ENCODE data around the gene CYP8B1. TPM values are rescaled to one million over a fixed set of nuclear protein-coding genes. Genes with fewer than 3 reads are reported as not detected.

Gene CYP8B1
- total and polyA plus RNA-seq, 5 donors from 2014 or later: not detected

DNA sequence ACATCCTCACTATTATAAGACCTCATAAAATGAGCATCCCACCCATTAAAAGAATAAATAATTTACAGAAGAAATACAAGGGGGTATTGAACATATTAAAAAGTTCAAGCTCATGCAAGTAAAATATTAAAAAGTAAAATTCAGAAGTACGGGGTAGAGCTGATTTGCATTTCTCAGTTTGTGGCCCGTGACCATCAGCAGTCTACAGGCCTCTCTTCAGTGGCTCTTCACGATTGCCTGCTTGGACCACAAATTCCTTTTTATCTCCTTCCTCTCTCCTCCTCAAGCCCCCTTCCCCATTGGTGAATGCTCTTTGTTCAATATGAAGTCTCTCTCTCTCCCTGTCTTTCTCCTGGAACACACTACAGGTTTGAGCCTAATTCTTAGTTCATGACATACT lies 19.1 kb downstream of the CYP8B1 start:
- Mint-ChIP-seq H3K4me1 (no peaks in the 10 kb centered on the region), H3K27me3 (peaks cover 43% of the 10 kb centered on the region), H3K36me3 (peaks cover 5% of the 10 kb centered on the region), H3K9me3 (peaks cover 0 to 3% (median 0%) of the 10 kb centered on the region in 7 donors), H3K27ac (no peak overlapping the region), H3K4me3 (no peak overlapping the region)
- ATAC-seq (ENCODE audit: low read depth in 2 of 2): no peak
- Histone ChIP-seq H3K4me1 (ENCODE audit: control insufficient read depth, insufficient read depth, low read length, poor library complexity, severe bottlenecking) (no peaks in the 10 kb centered on the region), H3K4me3 (ENCODE audit: low read depth, low read length) (no peak overlapping the region), H3K27me3 (ENCODE audit: control insufficient read depth, insufficient read depth, low read length) (no peaks in the 10 kb centered on the region), H3K36me3 (ENCODE audit: control insufficient read depth, insufficient read depth, low read length) (no peaks in the 10 kb centered on the region), H3K27ac (ENCODE audit: insufficient read depth, low read length, poor library complexity, severe bottlenecking) (no peak overlapping the region), H3K9me3 (ENCODE audit: control insufficient read depth in 2 of 2, low read length in 2 of 2) (no peaks in the 10 kb centered on the region)
- DNase-seq: no peak

GRCh38 chr3:42855547-42856380 lies 19.9 kb downstream of the CYP8B1 start:
- Mint-ChIP-seq H3K9me3 (peaks cover 0 to 2% (median 0%) of the 10 kb centered on the region in 7 donors), H3K4me3 (no peak overlapping the region), H3K27ac (no peak overlapping the region), H3K27me3 (peaks cover 37% of the 10 kb centered on the region), H3K36me3 (peaks cover 5% of the 10 kb centered on the region), H3K4me1 (no peaks in the 10 kb centered on the region)
- ATAC-seq (ENCODE audit: low read depth in 2 of 2): no peak
- DNase-seq: no peak
- Histone ChIP-seq H3K36me3 (ENCODE audit: control insufficient read depth, insufficient read depth, low read length) (no peaks in the 10 kb centered on the region), H3K27ac (ENCODE audit: insufficient read depth, low read length, poor library complexity, severe bottlenecking) (no peak overlapping the region), H3K9me3 (ENCODE audit: control insufficient read depth in 2 of 2, low read length in 2 of 2) (no peaks in the 10 kb centered on the region), H3K27me3 (ENCODE audit: control insufficient read depth, insufficient read depth, low read length) (no peaks in the 10 kb centered on the region), H3K4me3 (ENCODE audit: low read depth, low read length) (no peak overlapping the region), H3K4me1 (ENCODE audit: control insufficient read depth, insufficient read depth, low read length, poor library complexity, severe bottlenecking) (no peaks in the 10 kb centered on the region)

DNA sequence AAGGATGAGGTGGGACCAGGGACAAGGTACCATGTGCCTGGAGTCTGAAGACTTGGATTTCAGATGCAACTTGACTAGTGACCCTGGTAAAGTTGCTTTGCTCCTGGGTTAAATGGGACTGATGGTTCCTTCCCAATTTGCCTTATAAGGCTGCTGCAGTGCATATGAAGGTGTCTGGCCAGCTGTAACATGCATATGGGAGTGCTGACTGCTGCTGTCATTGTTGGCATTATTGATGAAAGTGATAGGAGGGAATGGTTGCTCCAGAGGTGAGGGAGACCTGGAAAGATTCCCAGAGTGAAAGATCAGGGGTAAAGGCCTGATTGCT lies 20.5 kb downstream of the CYP8B1 start:
- Mint-ChIP-seq H3K9me3 (peaks cover 0 to 2% (median 0%) of the 10 kb centered on the region in 7 donors), H3K27me3 (peaks cover 32% of the 10 kb centered on the region), H3K4me3 (no peak overlapping the region), H3K4me1 (no peaks in the 10 kb centered on the region), H3K36me3 (peaks cover 5% of the 10 kb centered on the region), H3K27ac (no peak overlapping the region)
- Histone ChIP-seq H3K4me1 (ENCODE audit: control insufficient read depth, insufficient read depth, low read length, poor library complexity, severe bottlenecking) (no peaks in the 10 kb centered on the region), H3K27me3 (ENCODE audit: control insufficient read depth, insufficient read depth, low read length) (no peaks in the 10 kb centered on the region), H3K4me3 (ENCODE audit: low read depth, low read length) (no peak overlapping the region), H3K36me3 (ENCODE audit: control insufficient read depth, insufficient read depth, low read length) (no peaks in the 10 kb centered on the region), H3K27ac (ENCODE audit: insufficient read depth, low read length, poor library complexity, severe bottlenecking) (no peak overlapping the region), H3K9me3 (ENCODE audit: control insufficient read depth in 2 of 2, low read length in 2 of 2) (no peaks in the 10 kb centered on the region)
- ATAC-seq (ENCODE audit: low read depth in 2 of 2) (no peak), DNase-seq (no peak)

DNA sequence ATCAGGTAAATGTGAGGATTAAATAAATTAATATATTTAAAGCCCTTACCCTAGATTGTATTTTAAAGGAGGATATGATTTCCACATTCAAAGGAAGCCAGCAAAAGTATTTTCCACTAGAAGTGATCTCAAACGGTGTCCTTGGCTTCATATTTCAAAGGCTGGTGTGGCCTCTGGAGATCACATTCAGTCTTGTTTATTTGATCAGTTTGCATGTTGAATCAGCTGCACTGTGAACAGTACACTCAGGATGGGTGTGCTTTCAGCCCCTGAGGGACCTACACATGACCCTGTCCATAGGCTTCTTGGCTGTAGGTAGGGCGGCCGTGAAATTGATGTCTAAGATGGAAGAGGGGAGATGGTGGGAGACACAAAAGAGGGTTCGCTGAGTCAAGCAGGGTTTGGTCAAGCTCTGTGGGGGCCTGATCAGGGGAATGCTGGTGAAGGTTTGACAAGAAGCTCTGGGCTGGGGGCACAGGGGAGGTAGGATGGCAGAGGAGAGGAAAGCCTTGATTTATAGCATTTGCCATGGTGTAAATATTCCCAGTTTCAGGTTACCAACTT lies 21.9 kb downstream of the CYP8B1 start:
- no peaks in the 10 kb centered on the region for H3K27me3 ChIP-seq (ENCODE audit: control insufficient read depth, insufficient read depth, low read length)
- H3K4me3 ChIP-seq (ENCODE audit: low read depth, low read length): no peak overlapping the region
- Mint-ChIP-seq H3K4me3 (no peak overlapping the region), H3K36me3 (peaks cover 5% of the 10 kb centered on the region), H3K4me1 (no peaks in the 10 kb centered on the region), H3K9me3 (peaks cover 0 to 2% (median 0%) of the 10 kb centered on the region in 7 donors), H3K27me3 (peaks cover 23% of the 10 kb centered on the region), H3K27ac (no peak overlapping the region)
- no peak overlapping the region for H3K27ac ChIP-seq (ENCODE audit: insufficient read depth, low read length, poor library complexity, severe bottlenecking)
- no peak for ATAC-seq (ENCODE audit: low read depth in 2 of 2)
- H3K36me3 ChIP-seq (ENCODE audit: control insufficient read depth, insufficient read depth, low read length): no peaks in the 10 kb centered on the region
- H3K9me3 ChIP-seq (ENCODE audit: control insufficient read depth in 2 of 2, low read length in 2 of 2): no peaks in the 10 kb centered on the region
- DNase-seq: no peak
- no peaks in the 10 kb centered on the region for H3K4me1 ChIP-seq (ENCODE audit: control insufficient read depth, insufficient read depth, low read length, poor library complexity, severe bottlenecking)

DNA sequence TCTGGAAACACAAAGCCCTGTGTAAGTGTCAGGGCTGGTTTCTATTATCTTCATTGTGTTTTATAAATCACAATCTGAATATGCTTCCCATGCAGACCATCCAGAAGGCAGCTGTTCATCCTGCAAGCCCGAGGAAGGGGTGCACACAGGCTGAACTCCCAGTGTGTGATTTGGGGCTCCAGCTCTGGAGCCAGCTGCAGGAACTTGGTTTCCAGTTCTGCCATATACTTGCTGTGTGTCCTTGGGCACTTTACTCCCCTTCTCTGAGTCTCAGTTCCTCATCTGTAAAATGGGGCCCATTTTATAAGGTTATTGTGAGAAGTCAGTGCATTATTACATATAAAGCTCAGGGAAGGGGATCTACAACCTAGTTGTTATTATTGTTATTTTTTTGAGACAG lies 22.6 kb downstream of the CYP8B1 start:
- H3K27me3 ChIP-seq (ENCODE audit: control insufficient read depth, insufficient read depth, low read length): no peaks in the 10 kb centered on the region
- H3K9me3 Mint-ChIP-seq: no peaks in the 10 kb centered on the region

DNA sequence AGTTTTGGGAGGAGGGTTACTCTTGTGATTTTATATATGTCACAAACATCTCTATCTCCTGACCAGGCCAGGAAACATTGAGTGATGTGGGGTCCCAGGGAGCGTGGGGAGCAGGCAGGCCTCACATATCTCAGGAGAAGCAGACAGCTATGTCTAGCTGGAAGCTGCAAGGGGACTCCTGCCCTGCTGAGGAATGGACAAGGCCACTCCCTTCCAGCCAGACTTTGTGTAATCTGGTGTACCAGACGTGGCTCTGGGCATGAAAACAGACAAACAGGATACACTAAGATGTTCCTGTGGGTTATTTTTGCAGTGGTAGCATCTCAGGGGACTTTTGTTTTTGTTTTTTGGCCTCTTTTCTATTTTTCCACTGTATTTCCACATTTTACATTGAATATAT lies 23.2 kb downstream of the CYP8B1 start:
- peaks cover 19% of the 10 kb centered on the region for H3K27me3 Mint-ChIP-seq

More for the DNA sequence above, 22.6 kb downstream of the CYP8B1 start:
- H3K4me1 ChIP-seq (ENCODE audit: control insufficient read depth, insufficient read depth, low read length, poor library complexity, severe bottlenecking): no peaks in the 10 kb centered on the region
- Mint-ChIP-seq H3K4me1 (no peaks in the 10 kb centered on the region), H3K27ac (no peak overlapping the region), H3K36me3 (peaks cover 5% of the 10 kb centered on the region), H3K4me3 (no peak overlapping the region), H3K27me3 (peaks cover 23% of the 10 kb centered on the region)
- H3K4me3 ChIP-seq (ENCODE audit: low read depth, low read length): no peak overlapping the region
- no peaks in the 10 kb centered on the region for H3K9me3 ChIP-seq (ENCODE audit: control insufficient read depth in 2 of 2, low read length in 2 of 2)
- no peak for DNase-seq
- H3K36me3 ChIP-seq (ENCODE audit: control insufficient read depth, insufficient read depth, low read length): no peaks in the 10 kb centered on the region
- H3K27ac ChIP-seq (ENCODE audit: insufficient read depth, low read length, poor library complexity, severe bottlenecking): no peak overlapping the region
- ATAC-seq (ENCODE audit: low read depth in 2 of 2): no peak

DNA sequence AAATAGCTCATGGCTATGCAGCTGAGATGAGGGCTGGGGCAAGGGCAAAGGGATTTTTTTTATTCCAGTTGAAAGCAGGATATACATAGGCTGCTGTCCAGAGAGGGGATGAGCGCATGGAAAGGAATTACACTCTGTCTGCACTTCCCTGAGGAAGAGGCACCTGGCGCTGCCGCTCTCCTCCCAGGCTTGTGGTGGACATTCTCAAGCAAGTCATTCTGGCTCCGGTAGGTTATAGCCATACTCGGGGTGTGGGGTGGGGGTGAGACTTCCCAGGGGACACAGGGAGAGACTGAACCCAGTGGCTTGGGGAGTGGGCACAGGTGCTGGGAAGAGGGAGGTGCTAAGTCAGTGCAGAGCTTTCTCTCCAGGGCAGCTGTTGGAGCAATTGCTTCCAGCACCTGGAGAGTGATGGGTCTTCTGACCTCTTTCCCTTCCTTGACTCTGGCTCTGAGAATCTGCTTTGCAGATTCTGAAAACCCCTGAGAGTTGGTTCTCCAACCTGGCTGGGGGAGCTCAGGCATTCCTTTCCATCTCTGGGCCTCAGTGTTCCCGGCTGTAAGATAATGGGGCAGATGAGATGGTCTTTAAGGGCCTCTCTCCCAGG lies 24.3 kb downstream of the CYP8B1 start:
- no peak overlapping the region for H3K27ac ChIP-seq (ENCODE audit: insufficient read depth, low read length, poor library complexity, severe bottlenecking)
- no peaks in the 10 kb centered on the region for H3K4me1 ChIP-seq (ENCODE audit: control insufficient read depth, insufficient read depth, low read length, poor library complexity, severe bottlenecking)
- H3K27me3 ChIP-seq (ENCODE audit: control insufficient read depth, insufficient read depth, low read length): no peaks in the 10 kb centered on the region
- H3K9me3 ChIP-seq (ENCODE audit: control insufficient read depth in 2 of 2, low read length in 2 of 2): no peaks in the 10 kb centered on the region
- Mint-ChIP-seq H3K9me3 (no peaks in the 10 kb centered on the region), H3K27ac (no peak overlapping the region), H3K36me3 (peaks cover 5% of the 10 kb centered on the region), H3K27me3 (peaks cover 13% of the 10 kb centered on the region), H3K4me1 (peaks cover 0 to 14% (median 7%) of the 10 kb centered on the region in 4 donors), H3K4me3 (no peak overlapping the region)
- H3K36me3 ChIP-seq (ENCODE audit: control insufficient read depth, insufficient read depth, low read length): no peaks in the 10 kb centered on the region
- DNase-seq (no peak), ATAC-seq (ENCODE audit: low read depth in 2 of 2) (no peak)
- no peak overlapping the region for H3K4me3 ChIP-seq (ENCODE audit: low read depth, low read length)

More for the DNA sequence above, 23.2 kb downstream of the CYP8B1 start:
- H3K27ac Mint-ChIP-seq: no peak overlapping the region
- H3K27ac ChIP-seq (ENCODE audit: insufficient read depth, low read length, poor library complexity, severe bottlenecking): no peak overlapping the region
- no peaks in the 10 kb centered on the region for H3K9me3 ChIP-seq (ENCODE audit: control insufficient read depth in 2 of 2, low read length in 2 of 2)
- H3K9me3 Mint-ChIP-seq: no peaks in the 10 kb centered on the region
- no peaks in the 10 kb centered on the region for H3K36me3 ChIP-seq (ENCODE audit: control insufficient read depth, insufficient read depth, low read length)
- H3K4me1 ChIP-seq (ENCODE audit: control insufficient read depth, insufficient read depth, low read length, poor library complexity, severe bottlenecking): no peaks in the 10 kb centered on the region
- H3K36me3 Mint-ChIP-seq: peaks cover 5% of the 10 kb centered on the region
- no peak overlapping the region for H3K4me3 ChIP-seq (ENCODE audit: low read depth, low read length)
- peaks cover 0 to 4% (median under 1%) of the 10 kb centered on the region in 4 donors for H3K4me1 Mint-ChIP-seq
- H3K27me3 ChIP-seq (ENCODE audit: control insufficient read depth, insufficient read depth, low read length): no peaks in the 10 kb centered on the region
- no peak overlapping the region for H3K4me3 Mint-ChIP-seq
- DNase-seq (no peak), ATAC-seq (ENCODE audit: low read depth in 2 of 2) (no peak)

Data from CD4-positive, CD25-positive, alpha-beta regulatory T cell (primary cell).